NCI-H2081 treated with DMSO at 0.1 percent for 48 hours (cell line): ENCODE data around the gene PTPRE.
"Not testable (repeated sequence)": the region's sequence is repeated elsewhere in the genome, so short reads cannot be mapped to it uniquely, and the experiment has no call there.

Experiments
- DNase-seq: peaks from one replicate; lab custom pipeline; 2025; lab: John Stamatoyannopoulos, UW

Gene PTPRE

DNA sequence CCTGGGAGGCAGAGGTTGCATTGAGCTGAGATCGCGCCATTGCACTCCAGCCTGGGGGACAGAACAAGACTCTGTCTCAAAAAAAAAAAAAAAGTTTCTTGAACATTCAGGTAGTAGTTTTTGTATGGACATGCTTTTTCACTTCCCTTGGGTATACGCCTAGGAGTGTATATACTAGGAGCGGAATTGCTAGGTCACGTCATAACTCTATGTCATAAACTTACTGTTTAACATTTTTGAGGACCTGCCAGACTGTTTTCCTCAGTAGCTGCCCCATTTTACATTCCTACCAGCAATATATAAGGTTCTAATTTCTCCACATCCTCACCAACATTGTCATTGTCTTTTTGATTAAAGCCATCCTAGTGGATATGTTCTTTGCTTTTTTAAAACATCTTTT lies 167.7 kb downstream of the PTPRE start:
- DNase-seq = no peak

DNA sequence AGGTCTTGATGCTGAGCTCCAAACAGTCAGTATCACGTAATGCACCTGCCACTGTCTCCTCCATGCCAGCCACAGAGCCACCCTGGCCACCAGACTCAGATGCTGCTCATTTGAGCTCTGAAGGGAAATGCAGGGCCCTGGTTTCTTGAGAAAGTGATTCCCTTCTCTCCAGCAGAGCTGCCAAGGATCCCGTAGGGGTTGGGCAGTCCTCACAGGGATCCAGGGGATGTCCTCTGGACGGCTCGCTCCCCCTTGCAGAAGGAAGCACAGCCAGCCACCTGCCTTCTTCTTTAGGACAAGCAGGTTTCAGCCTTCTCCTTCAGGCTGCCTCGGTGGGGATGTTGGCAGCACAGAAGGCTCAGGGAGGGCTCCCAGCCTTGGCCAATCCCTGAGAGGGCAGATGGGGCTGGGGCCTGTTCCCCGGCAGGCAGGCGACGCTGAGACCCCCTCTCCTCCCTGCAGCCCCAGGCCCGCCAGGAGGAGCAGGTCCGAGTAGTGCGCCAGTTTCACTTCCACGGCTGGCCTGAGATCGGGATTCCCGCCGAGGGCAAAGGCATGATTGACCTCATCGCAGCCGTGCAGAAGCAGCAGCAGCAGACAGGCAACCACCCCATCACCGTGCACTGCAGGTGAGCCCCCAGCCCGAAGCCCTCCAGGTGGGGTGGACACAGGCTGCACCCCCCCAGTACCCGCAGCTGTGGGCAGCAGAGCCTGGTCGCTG lies 170.4 kb downstream of the PTPRE start:
- DNase-seq = no peak

DNA sequence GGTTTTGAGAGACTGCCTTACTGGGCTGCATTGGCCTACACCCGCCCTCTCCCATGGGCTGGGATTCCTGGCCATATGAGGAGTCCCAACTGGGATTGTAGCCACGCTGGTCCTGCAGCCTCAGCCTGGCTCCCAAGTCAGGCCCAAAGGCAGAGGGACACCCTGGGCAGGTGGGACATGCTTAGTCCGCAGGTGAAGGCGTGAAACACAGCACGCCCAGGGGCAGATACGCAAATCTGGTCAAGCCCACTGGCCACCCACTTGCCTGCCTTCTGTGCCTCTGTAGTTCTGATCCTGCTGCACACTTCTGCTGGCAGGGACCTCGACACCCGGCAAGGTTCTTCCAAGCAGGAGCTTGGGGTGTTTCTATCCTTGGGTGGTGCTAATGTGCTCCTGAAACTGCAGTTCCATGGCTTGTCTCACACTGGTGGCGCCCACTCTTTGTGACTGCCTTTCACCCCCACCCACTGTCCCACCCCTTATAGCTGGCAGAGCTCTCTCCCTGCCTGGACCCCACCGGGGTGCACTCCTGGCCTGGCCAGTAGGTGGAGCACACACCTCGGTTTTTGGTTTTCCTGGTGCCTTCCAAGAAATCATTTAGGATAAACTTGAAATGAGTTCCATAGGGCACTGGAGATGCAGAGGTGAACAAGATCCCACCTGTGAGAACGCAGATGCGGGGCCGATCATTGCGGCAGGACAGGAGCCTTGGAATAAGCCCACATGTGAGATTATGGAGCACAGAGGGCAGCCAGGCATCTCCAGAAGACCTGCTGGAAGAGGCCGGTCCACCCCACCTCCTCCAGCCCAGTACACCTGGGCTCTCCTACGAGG lies 171.4 kb downstream of the PTPRE start:
- DNase-seq = no peak

DNA sequence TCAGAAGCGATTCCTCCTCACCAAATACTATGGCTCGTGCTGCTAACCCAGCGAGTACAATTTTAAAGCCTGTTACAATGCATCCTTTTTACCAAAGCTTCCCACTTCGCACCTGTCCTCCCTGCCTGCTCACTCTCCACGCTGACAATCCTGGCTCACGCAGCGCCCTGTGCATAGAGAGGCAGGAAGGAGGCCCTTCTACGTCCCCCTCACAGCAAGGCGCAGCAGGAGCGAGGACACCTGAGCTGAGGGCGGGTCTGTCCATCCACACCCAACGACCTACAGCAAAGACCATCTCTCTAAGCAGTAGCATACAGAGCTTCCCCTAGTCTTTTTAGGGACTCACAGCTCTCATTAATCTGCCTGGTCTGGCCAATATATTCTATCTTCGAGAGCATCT lies 173.3 kb downstream of the PTPRE start:
- DNase-seq = no peak

GRCh38 chr10:128080641-128081040 lies 173.7 kb downstream of the PTPRE start:
- DNase-seq = no peak

DNA sequence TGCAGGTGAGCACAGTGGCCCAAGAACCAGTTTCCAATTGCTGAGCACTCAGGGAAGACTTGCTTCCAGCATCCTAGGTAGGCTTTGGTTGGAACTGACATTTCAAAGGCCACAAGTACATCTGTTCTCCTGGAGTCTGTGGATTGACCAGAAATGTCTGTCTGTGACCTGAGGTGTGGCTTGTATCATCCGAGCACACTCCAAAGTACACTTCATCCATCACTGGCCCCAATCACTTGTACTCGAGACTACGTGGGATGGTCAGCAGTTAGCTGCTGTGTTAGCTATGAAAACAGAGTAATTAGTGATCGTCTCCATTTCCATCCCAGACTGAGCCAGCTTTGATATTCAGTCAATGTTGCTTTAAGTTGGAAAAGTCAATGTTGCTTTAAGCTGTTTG lies 174.3 kb downstream of the PTPRE start:
- no peak for DNase-seq

DNA sequence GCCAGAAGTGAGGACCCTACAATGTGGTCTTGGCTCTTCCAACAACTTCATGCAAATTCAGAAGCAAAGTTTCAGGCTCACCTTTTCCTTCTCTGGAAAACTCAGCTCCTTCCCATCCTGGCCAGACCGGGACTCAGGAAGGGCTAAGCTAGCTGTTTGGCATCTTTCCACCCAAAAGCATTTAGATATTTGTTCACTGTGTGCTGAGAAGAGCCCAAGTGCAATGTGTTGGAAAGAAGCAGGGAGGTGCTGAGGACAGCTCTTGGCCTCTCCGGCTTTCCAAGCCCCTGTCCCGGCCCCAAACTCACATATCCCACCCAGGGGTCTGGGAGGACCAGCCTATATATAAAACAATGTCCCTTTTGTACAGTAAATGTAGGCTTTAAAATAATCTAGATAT lies 174.8 kb downstream of the PTPRE start:
- DNase-seq = no peak

- DNase-seq = no peak
These were observed 176.4 kb downstream of the PTPRE start for GRCh38 chr10:128083191-128083895.

- DNase-seq = no peak
These were observed 177.5 kb downstream of the PTPRE start for GRCh38 chr10:128084364-128084763.

DNA sequence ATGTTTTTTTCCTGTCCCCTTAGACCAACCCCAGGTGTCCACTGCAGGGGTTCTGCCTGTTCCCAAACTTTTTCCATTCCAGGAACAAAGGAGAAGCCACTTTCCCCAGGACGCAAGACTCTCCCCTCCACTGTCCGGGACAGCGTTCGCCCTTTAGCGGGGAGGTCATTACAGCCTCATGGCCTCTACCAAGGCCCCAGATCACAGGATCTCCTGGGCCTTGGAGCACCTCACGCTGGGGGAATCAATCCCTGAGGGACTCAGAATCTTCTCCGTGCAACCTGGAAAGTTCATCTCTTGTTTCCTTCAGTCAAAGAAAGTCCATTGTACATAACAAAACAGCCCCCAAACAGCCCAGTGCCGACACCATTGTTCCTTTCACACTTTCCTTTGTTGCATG lies 178.1 kb downstream of the PTPRE start:
- DNase-seq = no peak

GRCh38 chr10:128086003-128086863 lies 179.3 kb downstream of the PTPRE start:
- no peak for DNase-seq

GRCh38 chr10:128087146-128087883 lies 180.4 kb downstream of the PTPRE start:
- DNase-seq = no peak

- no peak for DNase-seq
These were observed 181.2 kb downstream of the PTPRE start for GRCh38 chr10:128087884-128088709.

DNA sequence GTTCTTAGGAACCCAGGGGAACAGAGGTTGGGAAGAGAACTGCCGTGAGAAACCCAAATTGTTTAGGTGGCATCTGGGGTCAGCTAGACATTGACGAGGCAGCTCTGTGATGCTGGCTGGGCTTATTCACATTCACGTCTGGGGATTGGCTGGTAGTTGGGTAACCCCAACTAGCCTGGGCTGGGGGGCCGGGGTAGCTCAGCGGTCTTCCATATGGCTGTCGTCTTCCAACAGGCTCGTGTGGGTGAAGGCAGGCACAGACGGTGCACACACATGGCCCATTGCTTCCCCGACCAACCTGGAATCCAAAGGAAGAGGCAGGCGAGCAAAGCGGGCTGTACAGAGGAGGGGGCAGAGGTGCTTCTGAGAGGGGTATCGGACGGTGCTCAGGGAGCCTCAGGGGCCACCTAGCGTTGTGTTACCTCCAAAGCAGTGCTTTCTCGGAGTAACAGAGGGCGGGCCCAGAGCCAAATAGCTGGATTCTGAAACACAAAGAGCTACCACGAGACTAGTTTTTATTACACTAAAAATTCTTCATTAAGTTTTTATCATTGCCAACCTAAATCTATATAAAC lies 184.8 kb downstream of the PTPRE start:
- DNase-seq = no peak

- no peak for DNase-seq
These were observed 185.6 kb downstream of the PTPRE start for GRCh38 chr10:128092454-128092853.

DNA sequence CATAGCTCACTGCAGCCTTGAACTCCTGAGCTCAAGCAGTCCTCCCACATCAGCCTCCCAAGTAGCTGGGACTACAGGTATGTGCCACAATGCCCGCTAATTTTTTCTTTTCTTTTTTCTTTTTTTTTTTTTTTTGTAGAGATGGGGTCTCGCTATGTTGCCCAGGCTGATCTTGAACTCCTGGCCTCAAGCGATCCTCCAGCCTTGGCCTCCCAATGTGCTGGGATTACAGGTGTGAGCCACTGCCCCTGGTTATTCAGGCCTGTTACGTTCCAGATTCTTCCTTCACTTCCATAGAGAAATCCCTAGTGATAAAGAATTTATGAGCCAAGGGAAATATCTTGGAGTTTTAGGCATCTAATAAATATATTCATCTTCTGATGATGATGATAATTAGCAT lies 187.7 kb downstream of the PTPRE start:
- not testable (repeated sequence) for DNase-seq

DNA sequence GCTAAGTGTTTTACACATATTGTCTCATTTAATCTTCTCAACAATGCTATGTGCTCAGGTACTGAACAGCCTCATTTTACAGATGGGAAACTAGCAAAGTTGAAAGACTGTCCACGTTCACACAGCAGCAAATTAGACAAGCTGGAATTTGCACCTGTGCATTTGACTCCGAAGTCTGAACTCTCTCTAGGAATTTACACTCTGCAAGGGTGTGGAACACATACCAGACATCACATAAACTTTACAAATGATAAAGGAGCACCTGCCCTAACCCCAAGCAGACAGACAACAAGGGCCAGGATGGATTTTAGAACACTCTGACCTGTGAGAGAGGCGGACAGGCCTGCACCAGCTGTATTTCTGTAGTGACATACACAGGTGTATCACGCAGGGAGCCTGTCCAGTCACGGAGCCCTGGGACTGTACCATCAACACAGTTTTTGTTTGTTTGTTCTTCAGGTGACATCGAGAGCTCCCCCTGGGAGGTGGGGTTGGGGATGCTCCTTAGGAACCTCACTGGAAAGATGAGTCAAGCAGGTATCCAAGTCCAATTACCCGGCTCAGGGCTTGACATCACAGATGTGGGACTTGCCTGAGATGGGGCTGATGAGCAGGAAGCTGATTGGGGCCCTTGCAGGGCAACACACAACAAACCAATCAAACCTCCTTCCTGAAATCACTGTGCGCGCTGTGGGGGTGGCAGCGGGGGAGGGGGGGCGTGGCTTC lies 188.3 kb downstream of the PTPRE start:
- no peak for DNase-seq

GRCh38 chr10:128095753-128096469 lies 189.0 kb downstream of the PTPRE start:
- DNase-seq = no peak
